Caco-2 (cell line): Measurements from ENCODE around the gene SIGLEC14. TPM values are rescaled to one million over a fixed set of nuclear protein-coding genes. Genes with fewer than 3 reads are reported as not detected.

Experiments used
- BruUV-seq: library from RNA; stranded (reverse); fragments of 400-500 nt; replicated peaks from 2 replicates; lab custom pipeline; 2021; lab: Mats Ljungman, UMichigan
- CTCF ChIA-PET: fragments of 300-600 bp; sonication (Branson Sonifier 250); formaldehyde crosslinking; loops from one replicate; lab custom pipeline; 2022; ENCODE audit warnings: antibody characterized with exemption; lab: Charles Lee
- POLR2A ChIA-PET: fragments of 300-600 bp; sonication (Branson Sonifier 250); formaldehyde crosslinking; loops from one replicate; lab custom pipeline; 2022; ENCODE audit warnings: antibody characterized with exemption; lab: Charles Lee
- DNase-seq, 2 experiments: peaks; one replicate each; pipeline versions ENCODE4 v3.0.0 to v3.0.0-alpha.2; 2020 to 2022
- H3K27me3 ChIP-seq: replicated peaks from 2 replicates; pipeline ENCODE4 v1.6.0; 2011; ENCODE audit warnings: low read length; ENCODE audit not compliant: control insufficient read depth, insufficient read depth
- H3K36me3 ChIP-seq: 2 replicates; pipeline ENCODE4 v1.5.1; 2011; ENCODE audit warnings: low read length; ENCODE audit not compliant: control insufficient read depth, insufficient read depth
- H3K4me1 ChIP-seq: fragments of 250-450 bp; sonication (Bioruptor Pico); 2 replicates; pipeline ENCODE4 v1.5.1; 2020; ENCODE audit warnings: mild to moderate bottlenecking
- H3K4me3 ChIP-seq: 2 replicates; pipeline ENCODE4 v1.5.1; 2011; ENCODE audit warnings: low read depth, mild to moderate bottlenecking, control low read depth, low read length
- H3K9me3 ChIP-seq: fragments of 250-450 bp; sonication (Bioruptor Pico); 2 replicates; pipeline ENCODE4 v1.5.1; 2020; ENCODE audit warnings: mild to moderate bottlenecking, moderate library complexity
- H3K27ac Mint-ChIP-seq: one replicate; pipeline ENCODE4 v1.8.0; 2022; ENCODE audit warnings: mixed read lengths; ENCODE audit not compliant: unreplicated experiment
- H3K27me3 Mint-ChIP-seq: one replicate; pipeline ENCODE4 v1.8.0; 2022; ENCODE audit warnings: mixed read lengths; ENCODE audit not compliant: insufficient read depth, unreplicated experiment
- H3K36me3 Mint-ChIP-seq: one replicate; pipeline ENCODE4 v1.8.0; 2022; ENCODE audit warnings: mild to moderate bottlenecking, mixed read lengths; ENCODE audit not compliant: insufficient read depth, unreplicated experiment
- H3K4me1 Mint-ChIP-seq: one replicate; pipeline ENCODE4 v1.8.0; 2022; ENCODE audit warnings: low read depth, mixed read lengths; ENCODE audit not compliant: unreplicated experiment
- H3K4me3 Mint-ChIP-seq: one replicate; pipeline ENCODE4 v1.8.0; 2022; ENCODE audit warnings: mild to moderate bottlenecking, moderate library complexity, mixed read lengths; ENCODE audit not compliant: unreplicated experiment
- H3K9me3 Mint-ChIP-seq: one replicate; pipeline ENCODE4 v1.8.0; 2022; ENCODE audit warnings: mixed read lengths; ENCODE audit not compliant: unreplicated experiment
- CTCF ChIP-seq, 2 experiments: fragments of 200-600 bp in 1 of 2; IDR thresholded peaks; 1 replicate in 1 of 2; 2 replicates in 1 of 2; pipeline versions ENCODE4 v1.5.1 to v1.8.0; 2011 to 2022; ENCODE audit warnings: antibody characterized with exemption in 1 of 2, control low read depth in 1 of 2, inconsistent platforms in 1 of 2, low read depth in 1 of 2, low read length in 1 of 2, mild to moderate bottlenecking in 1 of 2, moderate library complexity in 1 of 2; ENCODE audit not compliant: insufficient read depth in 1 of 2, severe bottlenecking in 1 of 2, unreplicated experiment in 1 of 2
- intact Hi-C: fragments of 100-400 bp; cut with micrococcal nuclease; formaldehyde crosslinking; loops from one replicate; pipeline ENCODE4 v1.10.0; 2022; ENCODE audit not compliant: unreplicated experiment
- total RNA-seq: library from RNA; stranded (reverse); gene quantifications from 2 replicates; pipeline ENCODE4 v1.2.3, GENCODE V29; 2022

The SIGLEC14 gene
- total RNA-seq, 1 experiment from 2014 or later = not detected

DNA sequence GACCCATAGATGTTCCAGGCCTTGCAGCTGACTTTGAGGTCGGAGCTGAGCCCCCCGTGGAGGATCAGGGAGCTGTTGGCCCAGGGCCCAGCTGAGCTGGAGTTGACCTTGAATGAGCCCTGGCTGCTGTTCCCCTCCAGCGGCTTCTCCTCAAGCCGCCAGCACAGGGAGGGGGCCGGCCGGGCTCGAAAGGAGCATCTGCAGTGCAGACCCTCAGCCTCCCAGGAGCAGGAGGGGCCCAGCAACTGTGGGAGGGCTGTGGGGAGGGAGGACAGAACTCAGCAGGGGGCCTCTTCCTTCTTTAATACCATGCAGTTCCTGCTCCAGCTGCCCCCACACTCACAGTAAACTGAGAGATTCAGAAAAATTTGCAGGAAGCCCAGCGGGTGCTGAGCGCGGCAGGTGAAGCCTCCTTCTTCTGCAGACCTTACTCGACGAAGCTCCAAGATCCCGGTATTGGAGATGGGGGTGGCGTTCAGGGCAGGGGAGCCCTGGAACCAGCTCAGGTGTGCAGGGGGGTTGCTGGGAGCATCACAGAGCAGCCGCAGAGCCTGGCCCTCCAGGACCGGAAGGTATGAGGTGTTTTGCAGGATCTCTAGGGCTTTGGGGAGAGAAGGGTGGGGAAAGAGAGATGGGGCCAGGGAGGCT is 19.0 kb downstream of the SIGLEC14 start:
- Mint-ChIP-seq H3K36me3 (no peaks in the 10 kb centered on the region), H3K4me3 (no peak overlapping the region), H3K4me1 (no peaks in the 10 kb centered on the region), H3K27me3 (peaks cover 15% of the 10 kb centered on the region), H3K27ac (no peak overlapping the region), H3K9me3 (no peaks in the 10 kb centered on the region)
- Histone ChIP-seq H3K36me3 (no peaks in the 10 kb centered on the region), H3K4me3 (no peak overlapping the region), H3K27me3 (no peaks in the 10 kb centered on the region), H3K4me1 (0 out of 2 replicates have a peak, but pooled peaks cover 3% of the 10 kb centered on the region), H3K9me3 (no peaks in the 10 kb centered on the region)
- POLR2A ChIA-PET = no interaction called here
- no TSS peak for BruUV-seq
- intact Hi-C loops = no loop called here
- CTCF ChIA-PET = no interaction called here
- no peak for TF ChIP-seq CTCF (IDR thresholded peaks at IDR 0.05; ENCODE audit: insufficient read depth in 1 of 2, low read depth in 1 of 2, low read length in 1 of 2, severe bottlenecking in 1 of 2, unreplicated experiment in 1 of 2)
- DNase-seq = no peak

DNA sequence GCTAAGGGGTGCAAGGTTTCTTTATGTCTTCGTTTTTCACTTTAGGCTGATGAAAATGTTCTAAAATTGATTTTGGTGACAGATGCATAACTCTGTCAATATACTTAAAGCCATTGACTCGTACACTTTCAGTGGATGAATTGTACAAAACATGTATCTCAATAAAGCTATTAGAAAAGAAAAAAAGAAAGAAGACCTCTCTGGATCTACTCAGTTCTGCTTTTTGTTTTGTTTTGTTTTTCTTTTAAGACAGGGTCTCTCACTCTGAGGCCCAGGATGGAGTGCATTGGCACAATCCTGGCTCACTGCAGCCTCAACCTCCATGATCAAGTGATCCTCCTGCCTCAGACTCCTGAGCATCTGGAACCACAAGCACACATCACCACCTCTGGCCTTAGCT is 19.9 kb downstream of the SIGLEC14 start:
- CTCF ChIA-PET = no interaction called here

GRCh38 chr19:51621178-51621577 is 25.4 kb downstream of the SIGLEC14 start:
- BruUV-seq = no TSS peak
- no peak for TF ChIP-seq CTCF (IDR thresholded peaks at IDR 0.05; ENCODE audit: insufficient read depth in 1 of 2, low read depth in 1 of 2, low read length in 1 of 2, severe bottlenecking in 1 of 2, unreplicated experiment in 1 of 2)
- no peaks in the 10 kb centered on the region for H3K9me3 ChIP-seq
- H3K27me3 Mint-ChIP-seq = peaks cover 11% of the 10 kb centered on the region
- no peaks in the 10 kb centered on the region for H3K36me3 ChIP-seq
- ChIA-PET POLR2A (no interaction called here), CTCF (no interaction called here)
- H3K4me3 ChIP-seq = no peak overlapping the region
- intact Hi-C loops = no loop called here
- no peaks in the 10 kb centered on the region for H3K4me1 Mint-ChIP-seq
- peaks cover 6% of the 10 kb centered on the region for H3K9me3 Mint-ChIP-seq
- no peaks in the 10 kb centered on the region for H3K4me1 ChIP-seq
- DNase-seq = no peak
- H3K4me3 Mint-ChIP-seq = no peak overlapping the region
- H3K27me3 ChIP-seq = no peaks in the 10 kb centered on the region
- no peak overlapping the region for H3K27ac Mint-ChIP-seq
- no peaks in the 10 kb centered on the region for H3K36me3 Mint-ChIP-seq

More for the DNA sequence above, 19.9 kb downstream of the SIGLEC14 start:
- no peak for TF ChIP-seq CTCF (IDR thresholded peaks at IDR 0.05; ENCODE audit: insufficient read depth in 1 of 2, low read depth in 1 of 2, low read length in 1 of 2, severe bottlenecking in 1 of 2, unreplicated experiment in 1 of 2)
- DNase-seq = no peak
- Mint-ChIP-seq H3K9me3 (no peaks in the 10 kb centered on the region), H3K36me3 (no peaks in the 10 kb centered on the region), H3K27me3 (peaks cover 15% of the 10 kb centered on the region), H3K4me3 (no peak overlapping the region), H3K4me1 (no peaks in the 10 kb centered on the region), H3K27ac (no peak overlapping the region)
- intact Hi-C loops = no loop called here
- H3K4me3 ChIP-seq = no peak overlapping the region
- H3K27me3 ChIP-seq = no peaks in the 10 kb centered on the region
- no peaks in the 10 kb centered on the region for H3K36me3 ChIP-seq
- no peaks in the 10 kb centered on the region for H3K9me3 ChIP-seq
- BruUV-seq = no TSS peak
- POLR2A ChIA-PET = no interaction called here
- 0 out of 2 replicates have a peak, but pooled peaks cover under 1% of the 10 kb centered on the region for H3K4me1 ChIP-seq
